ENCODE measurements around the gene MCL1.

- no peak for TF ChIP-seq ZSCAN5A (tag by site-specific recombination; IDR thresholded peaks at IDR 0.05)
- no peak for TF ChIP-seq REPIN1 (tag by site-specific recombination; IDR thresholded peaks at IDR 0.05; ENCODE audit: low read depth)
- TF ChIP-seq CTCF (tag by site-specific recombination; IDR thresholded peaks at IDR 0.05), result no peak
- TF ChIP-seq ZBTB1 (tag by site-specific recombination; IDR thresholded peaks at IDR 0.05), result no peak
- TF ChIP-seq ZBTB11 (tag by site-specific recombination; conservative IDR thresholded peaks at IDR 0.05; ENCODE audit: low read depth), result no peak
- TF ChIP-seq ZNF791 (tag by site-specific recombination; IDR thresholded peaks at IDR 0.05), result no peak
- no peak for TF ChIP-seq ZNF416 (tag by site-specific recombination; IDR thresholded peaks at IDR 0.05)
- TF ChIP-seq FEZF1 (tag by site-specific recombination; IDR thresholded peaks at IDR 0.05), result no peak
- no peak for TF ChIP-seq MEIS1 (CRISPR knock-in tag; IDR thresholded peaks at IDR 0.05; ENCODE audit: borderline replicate concordance)
These were observed 35.2 kb downstream of the MCL1 start for GRCh38 chr1:150544204-150544603.

Data from HEK293 (cell line).